GM12878 (cell line): ENCODE measurements around the gene DPM1. TPM values are rescaled to one million over a fixed set of nuclear protein-coding genes. Genes with fewer than 3 reads are reported as not detected.

Experiments used
- ATAC-seq: fragments of 200-7000 bp; cut with Tn5 transposase; 3 replicates; pipeline ENCODE4 v1.9.1; 2020; ENCODE audit warnings: mild to moderate bottlenecking, moderate library complexity
- BruUV-seq: library from RNA; stranded (reverse); fragments of 400-500 nt; replicated peaks from 2 replicates; lab custom pipeline; 2021; lab: Mats Ljungman, UMichigan
- CTCF ChIA-PET: fragments of 300-600 bp; sonication (Branson Sonifier 250); formaldehyde crosslinking; extraction: SDS; loops from one replicate; lab custom pipeline; 2021; ENCODE audit warnings: inconsistent platforms; lab: Yijun Ruan, JAX
- POLR2A ChIA-PET: fragments of 350-600 bp; formaldehyde crosslinking; extraction: SDS; loops from one replicate; lab custom pipeline; 2021; ENCODE audit warnings: inconsistent platforms; lab: Charles Lee
- RAD21 ChIA-PET: fragments of 300-600 bp; sonication (Branson Sonifier 250); formaldehyde crosslinking; loops from one replicate; lab custom pipeline; 2023; ENCODE audit warnings: antibody characterized with exemption; ENCODE audit not compliant: unreplicated experiment; lab: Charles Lee
- SMC1A ChIA-PET: fragments of 300-600 bp; sonication (Branson Sonifier 250); formaldehyde crosslinking; loops from one replicate; lab custom pipeline; 2023; ENCODE audit not compliant: unreplicated experiment, uncharacterized antibody; lab: Charles Lee
- DNase-seq: peaks from one replicate; pipeline ENCODE4 v3.0.0-alpha.2; 2011; ENCODE audit warnings: low read depth, low spot score
- FAIRE-seq: peaks from 3 replicates; lab custom pipeline; 2011; peaks lifted over from hg19 to GRCh38; lab: Jason Lieb, UNC
- H2AFZ ChIP-seq: 2 replicates; pipeline ENCODE4 v1.6.0; 2011; ENCODE audit warnings: low read depth, low read length, control low read depth; ENCODE audit not compliant: control insufficient read depth
- H3K27ac ChIP-seq: 2 replicates; pipeline ENCODE4 v1.5.1; 2011; ENCODE audit warnings: control low read depth; ENCODE audit not compliant: control insufficient read depth, insufficient read depth
- H3K27me3 ChIP-seq, 2 experiments: replicated peaks in 1 of 2; 2 replicates each; pipeline versions ENCODE4 v1.6.0 to v1.6.1; 2011; ENCODE audit warnings: low read length in 1 of 2; ENCODE audit not compliant: control insufficient read depth in 2 of 2, insufficient read depth in 2 of 2
- H3K36me3 ChIP-seq, 2 experiments: 2 replicates each; pipeline ENCODE4 v1.5.1; 2011; ENCODE audit warnings: low read length in 1 of 2; ENCODE audit not compliant: control insufficient read depth in 2 of 2, insufficient read depth in 2 of 2
- H3K4me1 ChIP-seq: 2 replicates; pipeline ENCODE4 v1.6.1; 2011; ENCODE audit warnings: mild to moderate bottlenecking, low read length, moderate library complexity, mixed read lengths; ENCODE audit not compliant: control insufficient read depth, insufficient read depth
- H3K4me2 ChIP-seq: 2 replicates; pipeline ENCODE4 v1.6.0; 2011; ENCODE audit warnings: control low read depth; ENCODE audit not compliant: control insufficient read depth, insufficient read depth
- H3K4me3 ChIP-seq: fragments of 200-600 bp; sonication (generic); 2 replicates; pipeline ENCODE4 v1.5.1; 2016
- H3K79me2 ChIP-seq: 2 replicates; pipeline ENCODE4 v1.6.0; 2011; ENCODE audit warnings: low read length; ENCODE audit not compliant: control insufficient read depth, insufficient read depth
- H3K9ac ChIP-seq: 2 replicates; pipeline ENCODE4 v1.8.0; 2011; ENCODE audit warnings: low read length, control low read depth, mixed read lengths; ENCODE audit not compliant: control insufficient read depth, insufficient read depth
- H3K9me3 ChIP-seq: replicated peaks from 3 replicates; pipeline ENCODE4 v1.5.1; 2011; ENCODE audit warnings: mild to moderate bottlenecking, low read length; ENCODE audit not compliant: control insufficient read depth, insufficient read depth
- H4K20me1 ChIP-seq: 2 replicates; pipeline ENCODE4 v1.6.0; 2011; ENCODE audit not compliant: control insufficient read depth, insufficient read depth
- BHLHE40 ChIP-seq, 2 experiments: fragments of 450-650 bp in 1 of 2; IDR thresholded peaks; 2 replicates each; pipeline ENCODE4 v1.6.1; 2011 to 2017; ENCODE audit warnings: low read depth in 2 of 2, borderline replicate concordance in 1 of 2, improper control_type of control experiment in 1 of 2, low read length in 1 of 2, mild to moderate bottlenecking in 1 of 2
- EZH2 ChIP-seq: IDR thresholded peaks from 2 replicates; pipeline ENCODE4 v1.6.1; 2012; ENCODE audit warnings: low read depth, mild to moderate bottlenecking, control low read depth, inconsistent platforms, low read length, borderline replicate concordance; ENCODE audit not compliant: control insufficient read depth
- HDGF ChIP-seq: fragments of 450-650 bp; IDR thresholded peaks from 2 replicates; pipeline ENCODE4 v1.6.1; 2016; ENCODE audit warnings: antibody characterized with exemption
- IKZF1 ChIP-seq: fragments of 450-650 bp; conservative IDR thresholded peaks from 2 replicates; pipeline ENCODE4 v1.6.1; 2017; ENCODE audit warnings: antibody characterized with exemption, mild to moderate bottlenecking
- LARP7 ChIP-seq: fragments of 450-650 bp; IDR thresholded peaks from 2 replicates; pipeline ENCODE4 v1.6.1; 2017; ENCODE audit warnings: mild to moderate bottlenecking
- MTA2 ChIP-seq: fragments of 450-650 bp; IDR thresholded peaks from 2 replicates; pipeline ENCODE4 v1.6.1; 2016; ENCODE audit warnings: low read depth, mild to moderate bottlenecking, moderate library complexity
- WGBS: methylation state at CpG from one replicate; pipeline ENCODE4 v1.1.6; 2016; ENCODE audit warnings: low lambda C conversion rate; ENCODE audit not compliant: insufficient replicate concordance, insufficient coverage; ENCODE audit errors: missing lambda C conversion rate; 5-methylcytosine and 5-hydroxymethylcytosine counted together
- in situ Hi-C: fragments of 300-500 bp; cut with MboI; formaldehyde crosslinking; loops from 9 replicates; pipeline ENCODE4 v1.14.3; 2018; ENCODE audit warnings: mixed read lengths
- intact Hi-C: fragments of 100-400 bp; cut with micrococcal nuclease; formaldehyde crosslinking; loops from one replicate; pipeline ENCODE4 v1.14.2; 2022; ENCODE audit not compliant: unreplicated experiment
- polyA plus RNA-seq, 11 experiments: library from polyadenylated mRNA; depleted of rRNA in 4 of 11; unstranded in 6 of 11; stranded (reverse) in 5 of 11; fragments of >200 nt; fragmentation: Nextera tagmentation in 4 of 11; fragmentation: Illumina TruSeq in 1 of 11; extraction: Ambion mirVana in 4 of 11; extraction: Trizol in 1 of 11; gene quantifications; 1 replicate in 1 of 11; 2 replicates in 10 of 11; pipeline versions ENCODE4 v1.2.1 to v1.2.3, GENCODE V29; 2011 to 2016; ENCODE audit warnings: inconsistent platforms in 2 of 11, missing spikeins in 2 of 11, low read depth in 1 of 11
- total RNA-seq, 4 experiments: library from RNA; depleted of rRNA in 3 of 4; stranded (reverse); fragments of >200 nt in 3 of 4; fragmentation: Illumina TruSeq in 1 of 4; extraction: Trizol in 1 of 4; gene quantifications; 2 replicates each; pipeline versions ENCODE4 v1.2.1 to v1.2.3, GENCODE V29; 2013 to 2021

The DPM1 gene
- total and polyA plus RNA-seq, 10 of the 15 experiments (the other 5 are each of a cell fraction or from before 2014, with no cell fraction given) = 53.3 to 167 (median 108) TPM

GRCh38 chr20:50999355-50999754, 41.0 kb upstream of the DPM1 start:
- Histone ChIP-seq H3K36me3 (no peaks in the 10 kb centered on the region), H3K4me2 (no peak overlapping the region), H3K4me3 (no peak overlapping the region), H3K79me2 (no peaks in the 10 kb centered on the region), H3K27ac (no peak overlapping the region), H2AFZ (no peak overlapping the region), H3K9ac (no peak overlapping the region), H3K4me1 (no peaks in the 10 kb centered on the region), H3K9me3 (no peaks in the 10 kb centered on the region), H3K27me3 (peaks cover 0 to 4% of the 10 kb centered on the region in 2 experiments; a peak in 2 of 4 replicates), H4K20me1 (no peaks in the 10 kb centered on the region)
- no peak for DNase-seq
- 9% methylated on average over 4 of the region's 4 CpGs for WGBS
- POLR2A ChIA-PET = no interaction called here
- in situ Hi-C loops = no loop called here
- SMC1A ChIA-PET = no interaction called here
- RAD21 ChIA-PET = no interaction called here
- intact Hi-C loops = no loop called here
- ATAC-seq = no peak
- TF ChIP-seq BHLHE40 (IDR thresholded peaks at IDR 0.05; ENCODE audit: borderline replicate concordance in 1 of 2, low read depth in 2 of 2, low read length in 1 of 2) (no peak), HDGF (no peak), MTA2 (no peak), EZH2 (no peak)
- no peak for FAIRE-seq
- BruUV-seq = no TSS peak
- CTCF ChIA-PET = interaction anchor here (1.1 kb wide), 1 partner anchor 8 kb away, joined by 3 read pairs; no protein-coding TSS in a partner anchor

DNA sequence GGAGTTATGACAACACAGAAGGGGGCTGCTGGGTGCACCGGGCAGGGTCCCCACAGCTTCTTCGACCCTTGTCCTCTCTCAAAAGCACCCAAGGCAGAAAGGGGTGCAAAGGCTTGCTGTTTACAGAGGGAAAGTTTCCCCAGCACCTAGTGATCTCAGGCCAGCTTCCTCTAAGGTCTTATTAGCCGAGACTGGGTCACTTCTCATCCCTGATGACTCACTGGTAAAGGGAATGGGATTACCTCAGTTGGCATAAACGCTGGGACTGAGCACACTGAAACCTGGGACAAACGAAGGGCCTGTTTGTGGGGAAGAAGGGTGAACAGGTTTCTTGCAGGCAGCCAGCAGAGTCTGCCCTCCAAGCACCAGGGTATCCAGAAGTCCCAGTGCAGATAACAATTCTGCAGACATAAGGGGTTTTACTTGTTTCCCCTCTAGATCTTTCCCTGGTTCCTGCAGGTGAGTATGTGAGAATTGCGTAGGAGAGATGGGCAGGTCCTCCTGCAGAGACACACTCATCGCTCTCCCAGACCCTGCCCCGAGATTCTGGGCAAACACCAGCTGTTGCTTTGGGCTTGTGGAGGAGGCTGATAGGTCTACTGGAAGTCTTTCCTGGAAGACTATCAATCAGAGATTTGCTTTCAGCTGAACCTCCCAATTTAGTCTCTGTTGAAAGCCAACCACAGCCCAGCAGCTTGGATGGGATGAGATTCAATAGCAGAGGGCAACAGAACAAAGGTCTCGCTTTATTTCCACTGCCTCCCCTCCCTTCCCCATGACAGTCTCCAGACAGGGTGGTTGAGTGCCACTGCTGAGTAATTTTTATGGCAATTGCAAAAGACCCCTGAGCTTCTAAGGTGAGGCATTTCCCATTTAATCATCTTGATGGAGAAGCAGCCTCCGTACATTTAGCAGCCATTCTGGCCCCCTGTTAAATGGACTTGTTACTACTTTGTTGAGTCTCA, 38.9 kb upstream of the DPM1 start:
- ATAC-seq = no peak
- in situ Hi-C loops = no loop called here
- intact Hi-C loops = no loop called here
- Histone ChIP-seq H3K27ac (no peak overlapping the region), H4K20me1 (no peaks in the 10 kb centered on the region), H3K4me2 (no peak overlapping the region), H3K4me1 (no peaks in the 10 kb centered on the region), H2AFZ (no peak overlapping the region), H3K4me3 (no peak overlapping the region), H3K79me2 (no peaks in the 10 kb centered on the region), H3K9ac (no peak overlapping the region), H3K27me3 (peaks cover 0 to 2% of the 10 kb centered on the region in 2 experiments; a peak in 2 of 4 replicates), H3K36me3 (no peaks in the 10 kb centered on the region), H3K9me3 (no peaks in the 10 kb centered on the region)
- WGBS = 20% methylated on average over 10 of the region's 10 CpGs
- no peak for DNase-seq
- TF ChIP-seq LARP7 = no peak
- TF ChIP-seq IKZF1 = no peak
- ChIA-PET POLR2A (no interaction called here), CTCF (interaction anchor here (0.9 to 3.2 kb wide), 3 partner anchors 10 to 32 kb away, joined by 4 to 20 read pairs (median 4); no protein-coding TSS in a partner anchor), SMC1A (interaction anchor here (2.3 kb wide), 1 partner anchor 10 kb away, joined by 8 read pairs; no protein-coding TSS in a partner anchor), RAD21 (no interaction called here)
- FAIRE-seq = no peak
- BruUV-seq = no TSS peak
